Gastroesophageal sphincter (tissue), 4 donors: Measurements from ENCODE around the gene ECEL1. TPM values are rescaled to one million over a fixed set of nuclear protein-coding genes. Genes with fewer than 3 reads are reported as not detected.
A peak's percentile ranks its signal among the peaks of the same experiment; 100 is the strongest.
"Not testable (repeated sequence)": the region's sequence is repeated elsewhere in the genome, so short reads cannot be mapped to it uniquely, and the experiment has no call there.

Experiments
- ATAC-seq: fragments of 150-250 bp; one replicate; pipeline ENCODE4 v1.9.1; 2016; ENCODE audit warnings: mild to moderate bottlenecking, moderate library complexity
- H3K27ac ChIP-seq, 4 donors: fragments of 200-600 bp; sonication (generic) in 3 of 4; 1 replicate in 3 of 4; 2 replicates in 1 of 4; pipeline ENCODE4 v1.5.1; 2016 to 2019
- H3K27me3 ChIP-seq: fragments of 200-600 bp; sonication (generic); one replicate; pipeline ENCODE4 v1.5.1; 2019
- H3K36me3 ChIP-seq, 2 donors: fragments of 200-600 bp; sonication (generic); one replicate each; pipeline ENCODE4 v1.5.1; 2019; ENCODE audit warnings: control low read depth in 1 of 2
- H3K4me1 ChIP-seq, 3 donors: fragments of 200-600 bp; sonication (generic); 1 replicate in 2 of 3; 2 replicates in 1 of 3; pipeline ENCODE4 v1.5.1; 2016 to 2019; ENCODE audit warnings: control low read depth in 2 of 3
- H3K4me3 ChIP-seq, 2 donors: fragments of 200-600 bp; sonication (generic); one replicate each; pipeline ENCODE4 v1.5.1; 2019; ENCODE audit warnings: mild to moderate bottlenecking in 1 of 2, moderate library complexity in 1 of 2
- H3K9me3 ChIP-seq, 3 donors: fragments of 200-600 bp; sonication (generic); one replicate each; pipeline ENCODE4 v1.5.1; 2017 to 2019; ENCODE audit warnings: control low read depth in 2 of 3
- CTCF ChIP-seq, 4 experiments: fragments of 200-600 bp in 2 of 4; fragments of 450-650 bp in 2 of 4; sonication (generic) in 1 of 4; IDR thresholded peaks; one replicate each; pipeline ENCODE4 v1.5.1; 2017 to 2019; ENCODE audit warnings: antibody characterized with exemption in 4 of 4, mild to moderate bottlenecking in 2 of 4, moderate library complexity in 2 of 4
- EP300 ChIP-seq: sonication (generic); formaldehyde crosslinking; IDR thresholded peaks from one replicate; pipeline ENCODE4 v1.6.1; 2017; ENCODE audit warnings: antibody characterized with exemption, mild to moderate bottlenecking
- POLR2A ChIP-seq, 2 donors: fragments of 450-650 bp; IDR thresholded peaks; one replicate each; pipeline ENCODE4 v1.6.1; 2017; ENCODE audit warnings: antibody characterized with exemption in 2 of 2, mild to moderate bottlenecking in 2 of 2, moderate library complexity in 1 of 2
- POLR2AphosphoS5 ChIP-seq: sonication (generic); formaldehyde crosslinking; IDR thresholded peaks from one replicate; pipeline ENCODE4 v1.6.1; 2017; ENCODE audit warnings: antibody characterized with exemption
- WGBS, 2 donors: methylation state at CpG; one replicate each; pipeline ENCODE4 v1.1.5; 2018; ENCODE audit warnings: low coverage in 1 of 2; 5-methylcytosine and 5-hydroxymethylcytosine counted together
- total RNA-seq, 4 donors: library from RNA; depleted of rRNA; stranded (reverse); fragments of >200 nt; gene quantifications; one replicate each; pipeline ENCODE4 v1.1.0, GENCODE V29; 2016

ECEL1 gene
- total RNA-seq, 4 donors from 2014 or later = 1.1 to 1.4 TPM; not detected in 2

- Histone ChIP-seq H3K4me3 (no peak overlapping the region), H3K9me3 (peaks cover 0 to 11% (median 0%) of the 10 kb centered on the region in 3 donors), H3K36me3 (no peaks in the 10 kb centered on the region), H3K27me3 (peaks cover 50% of the 10 kb centered on the region), H3K4me1 (no peaks in the 10 kb centered on the region), H3K27ac (no peak overlapping the region)
- TF ChIP-seq CTCF (IDR thresholded peaks at IDR 0.05) = no peak
- ATAC-seq = peak; percentile 12
- WGBS, 2 donors = 89% methylated on average over 3 of the region's 13 CpGs; no CpG with 5 or more reads in 1 of the 2 donors
These were observed 46.5 kb upstream of the ECEL1 start for GRCh38 chr2:232533944-232534710.

- ATAC-seq, H3K4me3 ChIP-seq, H3K36me3 ChIP-seq, H3K4me1 ChIP-seq, H3K27ac ChIP-seq: not testable (repeated sequence)
- 78 to 100% methylated on average over 3 to 6 of the region's 7 CpGs for WGBS, 2 donors
- peaks cover 0 to 11% (median 0%) of the 10 kb centered on the region in 3 donors for H3K9me3 ChIP-seq
- H3K27me3 ChIP-seq = peaks cover 44% of the 10 kb centered on the region
These were observed 45.2 kb upstream of the ECEL1 start for GRCh38 chr2:232532821-232533220.

- Histone ChIP-seq H3K4me1 (no peaks in the 10 kb centered on the region), H3K4me3 (no peak overlapping the region), H3K27me3 (peaks cover 40% of the 10 kb centered on the region), H3K27ac (no peak overlapping the region), H3K36me3 (no peaks in the 10 kb centered on the region), H3K9me3 (peaks cover 0 to 11% (median 0%) of the 10 kb centered on the region in 3 donors)
- TF ChIP-seq EP300 = no peak
- TF ChIP-seq POLR2AphosphoS5 = no peak
- TF ChIP-seq POLR2A (IDR thresholded peaks at IDR 0.05) = no peak
- no peak for TF ChIP-seq CTCF (IDR thresholded peaks at IDR 0.05)
- 33% methylated on average over 7 of the region's 9 CpGs; no CpG with 5 or more reads in 1 of the 2 donors for WGBS, 2 donors
- ATAC-seq = no peak
These were observed 44.8 kb upstream of the ECEL1 start for GRCh38 chr2:232532419-232532818.

- Histone ChIP-seq H3K9me3 (peaks cover 0 to 1% (median 0%) of the 10 kb centered on the region in 3 donors), H3K27ac (no peak overlapping the region), H3K27me3 (peaks cover 29% of the 10 kb centered on the region), H3K4me1 (peaks cover 0 to 4% (median 2%) of the 10 kb centered on the region in 3 donors), H3K36me3 (no peaks in the 10 kb centered on the region), H3K4me3 (no peak overlapping the region)
- 40 to 87% methylated on average over 2 to 6 of the region's 9 CpGs for WGBS, 2 donors
- ATAC-seq = no peak
- TF ChIP-seq POLR2A (IDR thresholded peaks at IDR 0.05) (no peak), EP300 (no peak), CTCF (IDR thresholded peaks at IDR 0.05) (no peak), POLR2AphosphoS5 (no peak)
These were observed 43.1 kb upstream of the ECEL1 start for GRCh38 chr2:232530626-232531260.

- no peaks in the 10 kb centered on the region for H3K36me3 ChIP-seq
- H3K27ac ChIP-seq = no peak overlapping the region
- H3K4me3 ChIP-seq = no peak overlapping the region
- H3K27me3 ChIP-seq = peaks cover 29% of the 10 kb centered on the region
- no peaks in the 10 kb centered on the region for H3K9me3 ChIP-seq
- TF ChIP-seq POLR2AphosphoS5 = no peak
- no peak for TF ChIP-seq CTCF (IDR thresholded peaks at IDR 0.05)
- ATAC-seq = no peak
- 87 to 88% methylated on average over 13 to 15 of the region's 17 CpGs for WGBS, 2 donors
- H3K4me1 ChIP-seq = peaks cover 0 to 11% (median 6%) of the 10 kb centered on the region in 3 donors
These were observed 42.3 kb upstream of the ECEL1 start for GRCh38 chr2:232529806-232530547.
